Right lobe of liver (tissue), 4 donors: ENCODE measurements around the gene NME8.

Experiments
- CTCF ChIP-seq, 4 donors: fragments of 200-600 bp in 3 of 4; fragments of 450-650 bp in 1 of 4; IDR thresholded peaks; one replicate each; pipeline versions ENCODE4 v1.5.1 to v1.8.0; 2016 to 2022; ENCODE audit warnings: antibody characterized with exemption in 4 of 4, mild to moderate bottlenecking in 2 of 4
- POLR2A ChIP-seq: fragments of 450-650 bp; IDR thresholded peaks from one replicate; pipeline ENCODE4 v1.6.1; 2017; ENCODE audit warnings: antibody characterized with exemption, mild to moderate bottlenecking
- donor health status: DM: no; HTN: no; CAD: no.
- donor health status: DM: no; HTN: no; CAD: no.
- donor health status: DM: no; HTN: yes; CAD: no.

GRCh38 chr7:37823557-37823956 is 24.8 kb upstream of the NME8 start:
- no peak for TF ChIP-seq CTCF (IDR thresholded peaks at IDR 0.05)
- no peak for TF ChIP-seq POLR2A
